IPS-11a (cell line): Measurements from ENCODE around the gene AGO3.
"Not testable (repeated sequence)": the region's sequence is repeated elsewhere in the genome, so short reads cannot be mapped to it uniquely, and the experiment has no call there.

Experiments used
- H3K4me3 ChIP-seq: one replicate; pipeline ENCODE4 v1.5.1; 2013; ENCODE audit warnings: low read depth, low read length, control low read depth

Gene AGO3

GRCh38 chr1:36006941-36007500 is 76.1 kb downstream of the AGO3 start:
- H3K4me3 ChIP-seq: no peak overlapping the region

- no peak overlapping the region for H3K4me3 ChIP-seq
Measured at GRCh38 chr1:36007741-36008140, 76.8 kb downstream of the AGO3 start.

- no peak overlapping the region for H3K4me3 ChIP-seq
Measured at GRCh38 chr1:36008546-36009197, 77.8 kb downstream of the AGO3 start.

GRCh38 chr1:36014722-36015220 is 83.9 kb downstream of the AGO3 start:
- H3K4me3 ChIP-seq: no peak overlapping the region

DNA sequence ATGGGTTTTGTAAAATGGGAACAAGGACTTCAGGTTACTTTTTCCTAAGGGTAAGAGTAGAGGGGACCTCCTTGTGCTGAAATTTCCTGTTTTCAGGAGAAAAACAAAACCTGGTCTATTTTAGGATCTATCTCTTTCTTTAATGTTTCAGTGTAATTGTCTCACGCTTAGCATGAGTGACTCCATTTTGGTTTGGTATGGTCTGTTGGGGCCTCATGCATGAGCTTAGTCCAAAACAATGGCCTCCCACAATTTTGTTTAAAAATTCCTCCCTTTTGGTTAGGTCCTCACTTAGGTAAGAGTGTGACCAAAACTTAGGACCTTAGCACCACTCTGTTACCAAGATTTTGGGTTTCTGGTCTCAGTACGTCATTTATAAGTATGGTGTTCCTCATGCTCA is 85.8 kb downstream of the AGO3 start:
- no peak overlapping the region for H3K4me3 ChIP-seq

DNA sequence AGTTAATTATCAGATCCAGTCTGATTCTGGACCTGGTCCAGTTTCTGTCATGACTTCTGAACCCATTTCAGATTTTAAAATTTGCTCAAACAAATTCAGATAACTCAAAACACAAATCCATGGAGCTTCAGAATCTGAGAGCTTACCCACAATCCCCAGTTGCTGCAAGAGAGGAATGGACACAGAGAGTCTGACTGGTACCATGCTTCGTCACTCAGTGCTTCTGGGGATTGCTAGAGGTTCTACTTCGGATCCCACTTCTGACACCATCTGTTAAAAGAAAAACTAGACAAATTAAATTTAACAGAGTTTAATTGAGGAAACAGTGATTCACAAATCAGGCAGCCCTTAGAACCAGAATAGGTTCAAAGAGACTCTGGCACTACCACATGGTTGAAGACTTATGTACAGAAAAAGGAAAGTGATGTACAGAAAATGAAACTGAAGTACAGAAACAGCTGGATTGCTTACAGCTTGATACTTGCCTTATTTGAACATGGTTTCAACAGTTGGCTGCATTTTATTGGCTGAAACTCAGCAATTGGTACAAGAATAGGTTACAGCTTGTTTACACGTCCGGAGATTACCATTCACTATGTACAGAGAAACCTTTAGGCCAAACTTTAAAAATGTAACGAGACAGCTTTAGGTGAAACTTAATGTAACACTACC is 92.3 kb downstream of the AGO3 start:
- H3K4me3 ChIP-seq: no peak overlapping the region

DNA sequence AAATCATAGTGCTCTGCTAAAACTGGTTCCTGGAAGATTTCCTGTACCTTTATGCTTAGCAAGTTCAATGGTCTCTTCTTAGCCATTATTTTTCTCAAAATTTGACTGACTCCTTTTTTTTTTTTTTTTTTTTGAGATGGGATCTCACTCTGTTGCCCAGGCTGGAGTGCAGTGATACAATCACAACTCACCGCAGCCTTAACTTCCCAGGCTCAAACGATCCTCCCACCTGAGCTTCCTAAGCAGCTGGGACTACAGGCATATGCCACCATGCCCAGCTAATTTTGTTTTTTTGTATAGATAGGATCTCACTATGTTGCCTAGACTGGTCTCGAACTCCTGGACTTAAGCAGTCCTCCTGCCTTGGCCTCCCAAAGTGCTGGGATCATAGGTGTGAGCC is 93.1 kb downstream of the AGO3 start:
- not testable (repeated sequence) for H3K4me3 ChIP-seq

DNA sequence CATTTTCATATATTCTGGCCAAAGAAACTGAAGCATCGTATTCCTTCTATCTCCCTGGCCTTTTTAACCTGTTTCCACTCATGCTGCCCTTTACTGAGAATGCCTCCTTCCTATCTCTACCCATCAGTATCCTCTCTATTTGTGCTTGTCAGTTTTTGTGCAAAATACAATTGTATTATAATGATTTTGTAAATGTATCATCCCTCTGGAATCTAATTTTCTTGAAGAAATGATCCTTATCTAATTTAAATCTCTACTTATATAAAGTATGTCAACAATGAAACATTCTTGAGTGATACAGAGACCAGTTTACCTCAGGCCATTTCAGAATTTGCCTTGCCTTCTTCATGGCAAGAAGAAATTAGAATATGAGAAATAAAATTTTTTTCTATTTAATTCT is 93.9 kb downstream of the AGO3 start:
- no peak overlapping the region for H3K4me3 ChIP-seq

DNA sequence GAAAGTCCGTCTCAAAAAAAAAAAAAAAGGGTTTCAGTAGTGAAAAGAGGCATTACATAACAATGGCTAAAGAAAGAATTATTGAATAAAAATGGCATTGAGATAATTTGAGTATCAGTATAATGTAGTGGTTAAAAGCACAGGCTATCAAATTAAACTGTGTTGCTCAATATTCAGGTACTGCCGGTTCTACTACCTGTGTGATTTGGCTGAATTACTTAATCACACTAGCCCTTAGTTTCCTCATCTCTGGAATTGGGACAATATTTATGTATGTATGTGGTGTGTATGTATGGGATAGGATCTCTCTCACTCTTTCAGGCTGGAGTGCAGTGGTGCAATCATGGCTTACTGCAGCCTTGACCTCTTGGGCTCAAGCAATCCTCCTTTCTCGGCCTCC is 96.9 kb downstream of the AGO3 start:
- H3K4me3 ChIP-seq: no peak overlapping the region

GRCh38 chr1:36031441-36031840 is 100.5 kb downstream of the AGO3 start:
- no peak overlapping the region for H3K4me3 ChIP-seq

DNA sequence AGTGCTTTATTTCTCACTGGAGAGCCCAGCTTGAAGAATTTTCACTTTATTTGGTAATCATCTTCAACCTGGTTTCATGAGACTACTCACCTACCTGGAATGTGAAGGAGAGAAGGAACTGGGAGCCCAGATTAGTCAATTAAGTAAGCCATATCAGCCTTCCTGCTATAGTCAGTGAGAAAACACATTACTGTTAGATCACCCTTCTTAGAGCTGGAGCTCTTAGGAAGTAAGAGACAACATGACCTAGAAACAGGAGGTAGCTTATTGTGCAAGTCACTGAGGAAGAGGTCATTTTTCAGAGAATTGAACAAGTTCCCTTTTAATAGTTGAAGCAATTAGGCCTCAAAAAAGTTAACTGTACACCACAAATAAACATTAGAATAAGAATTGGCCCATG is 103.8 kb downstream of the AGO3 start:
- H3K4me3 ChIP-seq: no peak overlapping the region

DNA sequence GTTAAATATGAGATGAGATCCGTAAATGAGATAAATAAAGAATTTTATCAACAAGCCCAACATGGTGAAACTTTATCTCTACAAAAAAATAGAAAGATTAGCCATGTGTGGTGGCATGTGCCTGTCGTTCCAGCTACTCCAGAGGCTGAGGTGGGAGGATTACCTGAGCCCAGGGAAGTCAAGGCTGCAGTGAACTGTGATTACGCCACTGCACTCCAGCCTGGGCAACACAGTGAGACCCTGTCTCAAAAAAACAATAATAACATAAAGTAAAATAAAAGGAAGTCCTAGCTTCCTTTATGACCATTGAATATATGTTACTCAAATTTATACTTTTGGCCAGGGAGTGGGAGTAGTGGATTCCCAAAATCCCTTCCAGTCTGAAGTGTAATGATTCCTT is 104.2 kb downstream of the AGO3 start:
- H3K4me3 ChIP-seq: no peak overlapping the region

GRCh38 chr1:36040238-36040637 is 109.3 kb downstream of the AGO3 start:
- no peak overlapping the region for H3K4me3 ChIP-seq

GRCh38 chr1:36051821-36052220 is 120.9 kb downstream of the AGO3 start:
- H3K4me3 ChIP-seq: no peak overlapping the region

- no peak overlapping the region for H3K4me3 ChIP-seq
Measured at GRCh38 chr1:36053978-36054377, 123.1 kb downstream of the AGO3 start.

DNA sequence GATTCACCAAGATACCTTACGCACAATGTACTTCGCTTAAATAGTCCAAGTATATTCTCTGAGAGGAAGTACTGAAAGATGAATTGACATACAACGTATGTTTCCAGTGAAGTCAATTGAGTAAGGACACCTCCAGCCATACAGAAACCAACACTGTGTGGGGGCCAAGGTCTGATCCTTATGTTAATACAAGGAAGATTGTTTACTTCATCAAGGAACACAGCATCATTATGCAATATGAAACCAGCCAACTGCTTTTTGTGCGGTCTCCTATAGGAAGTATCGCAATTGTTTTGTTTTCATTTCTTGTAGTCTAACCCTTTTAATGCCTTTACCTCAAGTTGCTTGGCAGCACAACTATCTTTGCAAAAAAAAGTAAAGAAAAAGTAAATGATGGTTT is 124.8 kb downstream of the AGO3 start:
- H3K4me3 ChIP-seq: no peak overlapping the region

DNA sequence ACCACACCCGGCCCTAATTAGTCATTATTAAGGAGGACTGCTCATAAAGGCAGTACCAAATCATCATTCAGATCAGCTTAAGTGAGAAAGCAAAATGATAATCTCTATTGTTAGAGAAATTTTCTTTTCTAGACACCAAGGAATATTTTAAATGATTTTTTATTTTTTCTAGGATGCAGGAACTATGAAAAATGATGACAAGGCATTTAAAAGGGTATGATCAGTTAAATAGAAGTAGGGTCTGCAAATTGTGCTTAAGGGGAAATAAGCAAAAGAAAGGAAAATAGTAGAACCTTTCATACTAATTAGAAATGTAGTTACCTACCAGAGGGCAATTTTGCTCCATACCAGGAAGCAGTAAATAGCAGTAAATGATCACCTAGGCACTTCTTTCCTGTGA is 131.4 kb downstream of the AGO3 start:
- no peak overlapping the region for H3K4me3 ChIP-seq

- H3K4me3 ChIP-seq: no peak overlapping the region
Measured at GRCh38 chr1:36067871-36068270, 137.0 kb downstream of the AGO3 start.

DNA sequence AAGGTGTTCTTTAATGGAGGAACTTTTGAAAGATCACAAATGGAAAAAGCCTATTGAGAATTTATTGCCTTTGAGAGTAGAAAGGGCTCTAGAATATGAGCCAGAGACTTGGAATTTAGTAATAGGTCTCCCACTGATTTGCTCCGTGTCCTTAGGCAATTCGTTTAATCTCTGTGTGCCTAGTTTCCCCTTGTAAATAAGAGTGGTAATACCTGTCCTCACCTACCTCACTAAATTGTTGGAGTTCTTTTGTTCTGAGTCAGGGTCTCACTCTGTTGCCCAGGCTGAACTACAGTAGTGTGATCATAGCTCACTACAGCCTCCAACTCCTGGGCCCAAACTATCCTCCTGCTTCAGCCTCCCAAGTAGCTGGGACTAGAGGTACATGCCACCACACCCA is 138.0 kb downstream of the AGO3 start:
- H3K4me3 ChIP-seq: no peak overlapping the region

DNA sequence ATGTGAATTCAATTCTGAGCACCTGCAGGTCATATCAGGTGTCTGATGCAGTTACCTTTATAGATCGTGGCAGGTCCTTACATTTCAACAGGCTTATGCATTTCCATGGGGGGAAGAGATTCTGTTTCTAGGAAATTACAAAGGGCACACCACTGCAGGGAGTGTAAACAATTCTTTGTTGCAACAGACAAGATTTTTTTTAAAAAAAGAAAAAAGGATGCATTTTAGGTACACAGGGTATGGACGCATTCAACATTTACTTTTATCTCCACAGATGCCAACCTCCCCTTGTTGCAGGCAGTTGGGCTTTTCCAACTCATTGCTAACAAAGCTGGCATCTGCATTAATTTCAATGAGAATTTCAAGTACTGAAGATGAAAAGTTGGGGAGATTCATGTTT is 139.4 kb downstream of the AGO3 start:
- no peak overlapping the region for H3K4me3 ChIP-seq

DNA sequence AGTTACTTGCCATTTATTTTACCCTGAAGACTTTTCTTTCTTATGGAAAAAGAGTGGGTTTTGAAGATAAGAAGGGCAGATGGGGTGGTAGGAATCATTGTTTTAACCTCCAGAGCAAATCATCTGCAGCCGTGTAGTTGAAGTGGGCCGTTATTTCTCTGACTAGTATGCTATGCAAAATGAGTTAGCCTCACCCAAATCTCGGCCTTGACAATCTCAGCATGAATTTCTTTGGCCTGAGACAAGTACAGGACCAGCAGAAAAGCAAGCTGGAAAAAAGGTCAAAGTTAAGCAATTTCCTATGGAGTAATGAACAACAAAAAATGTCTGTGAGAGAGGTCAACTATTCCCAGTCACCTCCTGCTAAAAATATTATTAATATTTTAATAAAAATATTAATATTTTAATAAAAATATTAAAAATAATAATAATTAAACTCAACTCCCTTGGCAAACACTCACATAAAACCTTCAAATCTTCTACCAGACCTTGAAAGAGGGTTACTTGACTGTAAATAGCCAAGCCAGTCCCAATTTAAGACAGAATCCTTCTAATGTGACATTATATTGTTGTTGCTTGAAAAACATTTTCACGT is 146.2 kb downstream of the AGO3 start:
- H3K4me3 ChIP-seq: no peak overlapping the region

GRCh38 chr1:36080236-36080635 is 149.3 kb downstream of the AGO3 start:
- no peak overlapping the region for H3K4me3 ChIP-seq
